SH-SY5Y (cell line): ENCODE results near the gene PTGES.

Source experiments
- GATA2 ChIP-seq: IDR thresholded peaks from 2 replicates; pipeline ENCODE4 v1.6.1; 2011; ENCODE audit warnings: mild to moderate bottlenecking, low read depth, low read length
- GATA3 ChIP-seq: IDR thresholded peaks from 2 replicates; pipeline ENCODE4 v1.6.1; 2011; ENCODE audit warnings: low read depth, mild to moderate bottlenecking, low read length, moderate library complexity

PTGES gene

GRCh38 chr9:129776566-129776937 is 23.7 kb upstream of the PTGES start:
- no peak for TF ChIP-seq GATA2
- no peak for TF ChIP-seq GATA3

- TF ChIP-seq GATA3 (no peak), GATA2 (no peak)
Measured at GRCh38 chr9:129775448-129775798, 22.6 kb upstream of the PTGES start.

- TF ChIP-seq GATA2: no peak
- TF ChIP-seq GATA3: no peak
Measured at GRCh38 chr9:129774791-129775447, 22.1 kb upstream of the PTGES start.

GRCh38 chr9:129773262-129774048 is 20.6 kb upstream of the PTGES start:
- TF ChIP-seq GATA2: no peak
- TF ChIP-seq GATA3: no peak

- TF ChIP-seq GATA2 (no peak), GATA3 (no peak)
Measured at GRCh38 chr9:129770741-129771140, 17.9 kb upstream of the PTGES start.

- TF ChIP-seq GATA2 (no peak), GATA3 (no peak)
Measured at GRCh38 chr9:129769669-129770068, 16.8 kb upstream of the PTGES start.

- no peak for TF ChIP-seq GATA2
- no peak for TF ChIP-seq GATA3
Measured at GRCh38 chr9:129768486-129768885, 15.6 kb upstream of the PTGES start.

GRCh38 chr9:129765764-129766317 is 13.0 kb upstream of the PTGES start:
- no peak for TF ChIP-seq GATA2
- no peak for TF ChIP-seq GATA3

- TF ChIP-seq GATA2 (no peak), GATA3 (no peak)
Measured at GRCh38 chr9:129762985-129763926, 10.4 kb upstream of the PTGES start.

- TF ChIP-seq GATA3: no peak
- no peak for TF ChIP-seq GATA2
Measured at GRCh38 chr9:129761901-129762369, 9.1 kb upstream of the PTGES start.

- TF ChIP-seq GATA2: no peak
Measured at GRCh38 chr9:129761293-129761900, 8.6 kb upstream of the PTGES start.

- TF ChIP-seq GATA2: no peak
- TF ChIP-seq GATA3: no peak
Measured at GRCh38 chr9:129759804-129760502, 7.1 kb upstream of the PTGES start.

- TF ChIP-seq GATA2 (no peak), GATA3 (no peak)
Measured at GRCh38 chr9:129759319-129759718, 6.5 kb upstream of the PTGES start.

GRCh38 chr9:129757045-129757444 is 4.2 kb upstream of the PTGES start:
- TF ChIP-seq GATA2 (no peak), GATA3 (no peak)
